ENCODE results near the gene NEMP1.

NEMP1 gene, protein sequence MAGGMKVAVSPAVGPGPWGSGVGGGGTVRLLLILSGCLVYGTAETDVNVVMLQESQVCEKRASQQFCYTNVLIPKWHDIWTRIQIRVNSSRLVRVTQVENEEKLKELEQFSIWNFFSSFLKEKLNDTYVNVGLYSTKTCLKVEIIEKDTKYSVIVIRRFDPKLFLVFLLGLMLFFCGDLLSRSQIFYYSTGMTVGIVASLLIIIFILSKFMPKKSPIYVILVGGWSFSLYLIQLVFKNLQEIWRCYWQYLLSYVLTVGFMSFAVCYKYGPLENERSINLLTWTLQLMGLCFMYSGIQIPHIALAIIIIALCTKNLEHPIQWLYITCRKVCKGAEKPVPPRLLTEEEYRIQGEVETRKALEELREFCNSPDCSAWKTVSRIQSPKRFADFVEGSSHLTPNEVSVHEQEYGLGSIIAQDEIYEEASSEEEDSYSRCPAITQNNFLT

DNA sequence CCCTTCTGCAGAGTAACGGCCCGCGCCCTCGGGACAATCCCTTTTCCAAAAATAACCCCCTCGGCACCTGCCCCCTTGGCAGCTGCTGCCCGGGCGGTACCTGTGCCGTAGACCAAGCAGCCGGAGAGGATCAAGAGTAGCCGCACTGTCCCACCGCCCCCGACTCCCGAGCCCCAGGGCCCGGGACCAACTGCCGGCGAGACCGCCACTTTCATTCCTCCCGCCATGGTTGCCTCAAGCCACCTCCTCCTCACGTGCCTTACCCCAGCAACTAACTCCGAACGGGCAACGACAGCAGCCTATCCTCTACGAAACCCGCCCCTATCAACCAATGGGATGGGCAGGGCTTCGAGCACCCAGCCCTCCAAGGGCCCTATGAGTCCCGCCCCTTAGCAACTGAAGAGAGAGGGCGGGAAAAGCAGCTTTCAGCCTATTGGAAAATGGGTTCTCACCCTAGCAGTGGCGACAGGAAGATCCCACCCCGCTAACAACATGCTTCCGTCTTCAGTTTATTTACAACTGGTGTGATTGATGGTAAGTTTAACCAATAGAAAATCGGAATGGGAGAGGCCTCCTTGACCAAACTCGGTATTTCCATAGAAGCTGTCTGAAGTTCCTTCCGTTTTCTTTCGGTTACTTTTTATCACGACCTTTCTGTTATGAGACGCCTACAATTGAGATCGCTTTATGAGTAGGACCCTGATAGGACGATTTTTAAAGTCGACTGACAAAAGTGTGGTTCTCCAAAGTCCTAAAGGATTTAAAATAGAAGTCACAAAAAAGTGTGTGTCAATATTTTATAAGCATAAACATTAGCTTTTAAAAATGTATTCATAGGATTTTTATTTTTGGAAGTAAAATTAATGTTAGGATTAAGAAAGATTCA is at the start of gene NEMP1:
Gene NEMP1, minus strand, starts transcription at position 273 of the 886 bp plus-strand sequence. Its CDS starts 46 bp downstream, at position 227.
- Histone ChIP-seq H3K27ac (peak within 1 kb of the TSS; percentile 75), H3K4me3 (peak within 1 kb of the TSS; percentile 80)
- DNase-seq (ENCODE audit: low spot score) = peak; percentile 99
- TF ChIP-seq, protein P1, sequence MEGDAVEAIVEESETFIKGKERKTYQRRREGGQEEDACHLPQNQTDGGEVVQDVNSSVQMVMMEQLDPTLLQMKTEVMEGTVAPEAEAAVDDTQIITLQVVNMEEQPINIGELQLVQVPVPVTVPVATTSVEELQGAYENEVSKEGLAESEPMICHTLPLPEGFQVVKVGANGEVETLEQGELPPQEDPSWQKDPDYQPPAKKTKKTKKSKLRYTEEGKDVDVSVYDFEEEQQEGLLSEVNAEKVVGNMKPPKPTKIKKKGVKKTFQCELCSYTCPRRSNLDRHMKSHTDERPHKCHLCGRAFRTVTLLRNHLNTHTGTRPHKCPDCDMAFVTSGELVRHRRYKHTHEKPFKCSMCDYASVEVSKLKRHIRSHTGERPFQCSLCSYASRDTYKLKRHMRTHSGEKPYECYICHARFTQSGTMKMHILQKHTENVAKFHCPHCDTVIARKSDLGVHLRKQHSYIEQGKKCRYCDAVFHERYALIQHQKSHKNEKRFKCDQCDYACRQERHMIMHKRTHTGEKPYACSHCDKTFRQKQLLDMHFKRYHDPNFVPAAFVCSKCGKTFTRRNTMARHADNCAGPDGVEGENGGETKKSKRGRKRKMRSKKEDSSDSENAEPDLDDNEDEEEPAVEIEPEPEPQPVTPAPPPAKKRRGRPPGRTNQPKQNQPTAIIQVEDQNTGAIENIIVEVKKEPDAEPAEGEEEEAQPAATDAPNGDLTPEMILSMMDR (IDR thresholded peaks at IDR 0.05) = no peak

DNA sequence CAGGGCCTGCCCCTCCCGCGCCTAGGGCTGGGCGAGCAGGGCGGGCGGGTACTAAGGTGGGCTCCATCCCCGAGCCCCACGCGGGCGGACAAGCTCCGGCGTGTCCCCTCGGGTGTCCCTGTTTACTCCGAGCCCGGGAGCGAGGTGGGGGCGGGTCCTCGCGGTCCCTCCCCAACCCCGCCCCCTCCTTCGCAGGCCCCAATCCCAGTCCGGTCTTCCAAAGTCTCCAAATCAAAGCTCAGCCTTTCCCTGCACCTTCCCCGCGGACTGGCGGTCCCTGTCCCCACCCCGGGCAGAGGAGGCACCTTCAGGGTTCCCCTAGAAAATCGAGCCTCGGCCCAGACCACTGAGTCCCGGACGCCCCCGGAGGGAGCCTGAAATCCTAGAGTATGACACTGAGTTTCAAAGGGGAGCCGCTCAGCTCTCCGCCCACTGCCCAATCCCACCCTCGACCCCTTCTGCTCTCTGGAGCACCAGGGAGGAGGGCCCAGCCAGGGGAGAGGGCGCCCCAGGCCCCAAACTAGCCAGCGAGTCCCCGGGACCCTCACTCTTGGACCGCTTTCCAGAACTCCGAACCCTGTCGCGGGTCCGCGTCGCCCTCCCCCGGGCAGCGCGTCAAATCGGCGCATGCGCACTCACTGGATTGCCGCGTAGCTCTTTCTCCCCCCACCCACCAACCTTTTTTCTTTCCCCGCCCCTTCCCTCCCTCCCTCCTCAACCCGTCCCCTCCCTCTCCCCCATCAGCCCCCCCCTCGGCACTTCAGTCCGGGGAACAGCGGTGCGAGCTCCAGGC is 49.3 kb upstream of the NEMP1 start, which contains the start of gene LRP1:
Gene LRP1, plus strand, starts transcription at position 758 of the 793 bp plus-strand sequence. CDS start 482 bp downstream, outside the sequence.
- Histone ChIP-seq H3K27ac (peak within 1 kb of the TSS; percentile 90 to 99), H3K4me3 (peak within 1 kb of the TSS; percentile 81)
- DNase-seq (ENCODE audit: low spot score) = peak; percentile 92
- TF ChIP-seq, protein P1 (IDR thresholded peaks at IDR 0.05) = no peak

DNA sequence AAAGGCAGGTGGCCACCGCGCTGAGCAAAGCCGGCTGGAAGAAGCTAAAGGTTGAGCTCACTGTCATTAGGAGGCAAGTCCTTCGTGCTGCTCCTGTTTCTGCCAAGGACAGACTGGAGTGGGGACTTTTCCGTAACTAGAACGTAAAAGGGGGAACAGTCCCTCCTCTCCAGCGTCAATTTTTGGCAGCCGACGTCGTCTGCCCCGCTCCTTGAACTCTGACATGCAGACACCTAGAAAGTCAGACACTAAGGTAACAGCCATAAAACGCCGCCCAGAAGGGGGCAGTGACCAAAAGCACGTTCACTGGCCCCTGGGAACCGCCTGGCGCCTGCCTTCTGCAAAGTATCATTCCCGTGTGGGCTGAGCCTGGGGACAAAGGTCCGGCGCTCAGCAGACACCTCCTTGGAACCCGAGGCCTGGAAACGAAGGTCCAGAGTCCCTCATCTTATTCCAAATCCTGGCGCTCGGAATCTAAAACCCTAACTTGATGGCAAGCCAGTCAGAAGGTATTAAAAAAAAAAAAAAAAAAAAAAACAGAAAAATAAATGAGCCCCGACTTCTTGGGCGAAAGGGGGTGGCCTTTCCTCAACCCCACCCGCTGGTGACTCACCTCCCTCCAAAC is 48.6 kb upstream of the NEMP1 start:
- TF ChIP-seq, protein P1 (IDR thresholded peaks at IDR 0.05) = peak; percentile 10
- Histone ChIP-seq H3K27ac (peak overlapping the region; percentile 90 to 99), H3K4me3 (peak overlapping the region; percentile 81)
- DNase-seq (ENCODE audit: low spot score) = no peak

DNA sequence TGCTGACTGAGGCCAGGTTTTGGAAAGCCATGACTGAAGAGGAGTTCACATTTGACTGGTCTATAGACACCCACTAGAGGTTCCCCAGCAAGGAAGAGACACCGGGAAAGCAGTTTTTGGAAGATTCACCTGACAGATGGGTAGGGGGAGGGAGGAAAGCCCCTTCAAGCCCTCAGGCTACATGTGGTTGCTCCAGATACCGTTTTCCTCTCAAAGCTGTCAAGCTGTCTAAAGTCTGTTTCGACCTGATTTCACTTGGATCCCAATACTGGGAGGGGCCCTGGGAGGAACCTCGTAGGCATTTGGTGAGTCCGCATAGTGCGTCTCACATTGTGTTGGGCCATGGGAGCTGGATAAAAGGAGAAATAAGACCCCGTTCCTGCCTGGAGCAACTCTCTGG is 48.0 kb upstream of the NEMP1 start:
- TF ChIP-seq, protein P1 (IDR thresholded peaks at IDR 0.05) = no peak
- H3K4me3 ChIP-seq = peak overlapping the region; percentile 81
- DNase-seq (ENCODE audit: low spot score) = no peak
- peak overlapping the region; percentile 90 to 99 for H3K27ac ChIP-seq

DNA sequence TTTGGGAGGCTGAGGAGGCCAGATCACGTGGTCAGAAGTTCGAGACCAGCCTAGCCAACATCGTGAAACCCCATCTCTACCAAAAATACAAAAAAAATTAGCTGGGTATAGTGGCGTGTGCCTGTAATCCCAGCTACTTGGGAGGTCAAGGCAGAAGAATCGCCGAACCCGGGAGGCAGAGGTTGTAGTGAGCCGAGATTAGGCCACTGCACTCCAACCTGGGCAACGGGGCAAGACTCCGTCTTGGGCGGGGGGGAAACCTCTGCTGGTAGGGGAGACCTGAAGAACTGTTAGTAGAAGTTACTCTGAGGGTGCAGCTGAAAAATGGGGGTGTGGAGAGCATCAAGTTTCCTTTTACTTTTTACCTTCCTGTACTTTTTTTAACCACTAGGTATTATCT is 47.5 kb upstream of the NEMP1 start:
- DNase-seq (ENCODE audit: low spot score) = no peak
- Histone ChIP-seq H3K4me3 (no peak overlapping the region), H3K27ac (no peak overlapping the region)
- TF ChIP-seq, protein P1 (IDR thresholded peaks at IDR 0.05) = no peak

DNA sequence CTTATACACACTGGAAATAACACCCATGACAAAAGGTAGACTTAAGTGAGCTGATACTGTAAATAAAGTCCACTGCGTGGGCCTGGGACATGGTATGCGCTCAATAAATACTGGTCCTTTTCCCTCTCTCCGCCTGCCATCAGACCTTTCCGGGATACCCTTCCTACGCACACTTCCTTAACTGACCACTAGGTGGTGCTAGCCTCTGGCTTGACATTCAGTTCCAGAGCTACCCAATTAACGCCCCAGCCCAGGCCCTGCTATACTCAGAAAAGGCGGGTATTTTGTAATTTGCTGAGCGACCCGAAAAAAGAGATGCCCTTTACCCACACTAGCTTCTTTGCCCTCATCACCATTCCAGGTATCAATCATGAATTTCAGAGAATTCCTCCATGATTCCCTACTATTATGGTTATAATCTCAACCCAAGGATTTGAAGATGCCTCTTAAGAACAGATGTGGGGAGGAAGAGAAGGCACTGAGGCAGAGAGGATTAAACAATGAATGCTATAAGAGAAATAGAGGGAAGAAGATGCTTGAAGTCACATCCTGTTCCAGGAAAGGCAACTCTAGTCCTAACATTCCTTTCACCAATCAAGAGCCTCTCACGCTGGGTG is 45.8 kb upstream of the NEMP1 start:
- TF ChIP-seq, protein P1 (IDR thresholded peaks at IDR 0.05) = peak; percentile 90
- Histone ChIP-seq H3K4me3 (no peak overlapping the region), H3K27ac (no peak overlapping the region)
- no peak for DNase-seq (ENCODE audit: low spot score)
